Left lung (tissue), 10 donors: Measurements from ENCODE around the gene SEL1L2. TPM values are rescaled to one million over a fixed set of nuclear protein-coding genes. Genes with fewer than 3 reads are reported as not detected.

Source experiments
- ATAC-seq: fragments of 200-7000 bp; cut with Tn5 transposase; one replicate; pipeline ENCODE4 v1.9.1; 2020; ENCODE audit warnings: moderate library complexity
- DNase-seq, 4 donors: peaks; one replicate each; pipeline ENCODE4 v3.0.0-alpha.2; 2013 to 2020
- H3K27ac ChIP-seq, 2 donors: fragments of 200-600 bp; sonication (generic) in 1 of 2; one replicate each; pipeline versions ENCODE4 v1.5.0 to v1.8.0; 2020 to 2021
- H3K27me3 ChIP-seq, 2 donors: fragments of 200-600 bp; sonication (generic) in 1 of 2; one replicate each; pipeline versions ENCODE4 v1.5.0 to v1.8.0; 2020 to 2021
- H3K36me3 ChIP-seq, 2 donors: fragments of 200-600 bp; sonication (generic) in 1 of 2; one replicate each; pipeline versions ENCODE4 v1.5.0 to v1.8.0; 2020 to 2021
- H3K4me1 ChIP-seq, 2 donors: fragments of 200-600 bp; one replicate each; pipeline ENCODE4 v1.8.0; 2021
- H3K4me3 ChIP-seq, 2 donors: fragments of 200-600 bp; sonication (generic) in 1 of 2; one replicate each; pipeline versions ENCODE4 v1.5.0 to v1.8.0; 2020 to 2021; ENCODE audit warnings: mild to moderate bottlenecking in 1 of 2
- H3K9me3 ChIP-seq, 2 donors: fragments of 200-600 bp; sonication (generic) in 1 of 2; one replicate each; pipeline versions ENCODE4 v1.5.0 to v1.8.0; 2020 to 2021
- intact Hi-C, 2 donors: fragments of 100-400 bp; cut with DNase I; formaldehyde crosslinking; loops; one replicate each; pipeline versions ENCODE4 v1.11.2 to v1.14.2; 2022
- polyA plus RNA-seq, 6 donors: library from polyadenylated mRNA; unstranded; fragments of 120-200 nt; gene quantifications; one replicate each; pipeline ENCODE4 v1.2.1, GENCODE V29; 2013; ENCODE audit not compliant: insufficient read length in 6 of 6
- total RNA-seq, 2 donors: library from RNA; stranded (reverse); fragmentation: NEBNext Ultra II Directional; extraction: Animal tissue kit (Norgen Biotek cat#: 25700); gene quantifications; one replicate each; pipeline ENCODE4 v1.2.1, GENCODE V29; 2021
- TF ChIP-seq, protein P1 (sequence below), 2 donors: fragments of 200-600 bp; sonication (generic) in 1 of 2; IDR thresholded peaks; one replicate each; pipeline versions ENCODE4 v1.5.0 to v1.8.0; 2021; ENCODE audit warnings: antibody characterized with exemption in 2 of 2
- donor health status: DM: no; HTN: yes; CAD: no.
- donor health status: DM: no; HTN: no; CAD: no.

The SEL1L2 gene
- total and polyA plus RNA-seq, 8 donors = not detected

DNA sequence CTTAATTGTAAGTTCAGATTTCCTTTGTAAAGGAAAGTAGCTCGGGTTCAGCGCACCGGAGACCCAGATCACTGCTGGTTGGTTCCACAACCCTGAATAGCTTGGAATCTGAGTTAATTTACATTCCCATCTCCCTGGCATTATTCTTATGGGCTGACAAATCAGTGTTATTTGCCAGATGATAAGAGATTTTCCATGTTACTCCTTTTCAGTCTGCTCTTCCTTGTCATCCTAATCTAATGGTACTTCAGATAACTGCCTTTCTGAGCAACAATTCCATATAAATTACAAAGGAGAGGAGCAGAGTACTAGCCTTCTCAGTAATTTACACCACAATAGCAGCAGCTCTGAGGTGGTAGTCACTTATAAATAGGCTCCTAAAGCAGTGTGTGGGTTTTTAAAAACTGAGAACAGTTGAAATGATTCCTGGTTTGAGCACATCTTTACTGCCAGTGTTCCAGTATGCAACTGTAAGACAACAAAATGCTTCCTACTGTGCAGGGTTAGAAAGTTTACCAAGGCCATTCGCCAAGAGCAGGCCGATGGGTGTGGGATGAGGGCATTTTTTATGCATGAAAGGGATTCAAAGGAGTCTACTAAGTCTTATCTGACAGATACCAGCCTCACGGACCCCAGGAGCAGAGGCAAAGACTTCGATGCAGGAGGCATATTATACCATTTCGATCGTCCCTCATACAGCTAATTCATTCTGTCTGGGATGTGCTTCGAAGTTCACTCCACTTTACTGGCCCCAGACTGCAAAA lies 115.8 kb downstream of the SEL1L2 start:
- TF ChIP-seq, protein P1, sequence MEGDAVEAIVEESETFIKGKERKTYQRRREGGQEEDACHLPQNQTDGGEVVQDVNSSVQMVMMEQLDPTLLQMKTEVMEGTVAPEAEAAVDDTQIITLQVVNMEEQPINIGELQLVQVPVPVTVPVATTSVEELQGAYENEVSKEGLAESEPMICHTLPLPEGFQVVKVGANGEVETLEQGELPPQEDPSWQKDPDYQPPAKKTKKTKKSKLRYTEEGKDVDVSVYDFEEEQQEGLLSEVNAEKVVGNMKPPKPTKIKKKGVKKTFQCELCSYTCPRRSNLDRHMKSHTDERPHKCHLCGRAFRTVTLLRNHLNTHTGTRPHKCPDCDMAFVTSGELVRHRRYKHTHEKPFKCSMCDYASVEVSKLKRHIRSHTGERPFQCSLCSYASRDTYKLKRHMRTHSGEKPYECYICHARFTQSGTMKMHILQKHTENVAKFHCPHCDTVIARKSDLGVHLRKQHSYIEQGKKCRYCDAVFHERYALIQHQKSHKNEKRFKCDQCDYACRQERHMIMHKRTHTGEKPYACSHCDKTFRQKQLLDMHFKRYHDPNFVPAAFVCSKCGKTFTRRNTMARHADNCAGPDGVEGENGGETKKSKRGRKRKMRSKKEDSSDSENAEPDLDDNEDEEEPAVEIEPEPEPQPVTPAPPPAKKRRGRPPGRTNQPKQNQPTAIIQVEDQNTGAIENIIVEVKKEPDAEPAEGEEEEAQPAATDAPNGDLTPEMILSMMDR (IDR thresholded peaks at IDR 0.05) = no peak
- DNase-seq (no peak), ATAC-seq (no peak)
- Histone ChIP-seq H3K4me3 (no peak overlapping the region), H3K4me1 (no peaks in the 10 kb centered on the region), H3K36me3 (no peaks in the 10 kb centered on the region), H3K9me3 (no peaks in the 10 kb centered on the region), H3K27ac (no peak overlapping the region), H3K27me3 (no peaks in the 10 kb centered on the region)
- intact Hi-C loops = no loop called here

DNA sequence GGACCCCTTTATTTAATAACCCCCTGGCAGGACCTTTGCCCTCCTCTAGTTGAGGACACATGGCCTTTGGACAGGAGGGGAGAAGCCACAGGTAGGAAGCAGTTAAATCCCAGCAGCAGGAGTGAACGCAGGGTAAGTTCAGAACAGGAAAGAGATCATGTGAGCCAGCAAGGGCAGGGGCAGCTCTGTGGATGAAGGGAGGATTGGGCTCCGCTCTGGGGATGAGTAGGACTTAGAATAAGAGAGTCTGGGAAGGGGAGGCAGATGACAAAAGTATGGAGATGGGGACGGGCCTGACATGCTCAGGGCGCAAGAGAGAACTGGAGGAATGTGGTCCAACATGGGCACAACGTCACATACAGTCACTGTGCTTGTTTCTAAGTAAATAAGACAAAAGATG lies 116.6 kb downstream of the SEL1L2 start:
- Histone ChIP-seq H3K27me3 (no peaks in the 10 kb centered on the region), H3K27ac (no peak overlapping the region), H3K4me3 (no peak overlapping the region), H3K4me1 (peaks cover 0 to 3% of the 10 kb centered on the region in 2 donors), H3K36me3 (no peaks in the 10 kb centered on the region), H3K9me3 (no peaks in the 10 kb centered on the region)
- DNase-seq = no peak
- no peak for ATAC-seq
- intact Hi-C loops = no loop called here
- TF ChIP-seq, protein P1 (IDR thresholded peaks at IDR 0.05) = no peak

DNA sequence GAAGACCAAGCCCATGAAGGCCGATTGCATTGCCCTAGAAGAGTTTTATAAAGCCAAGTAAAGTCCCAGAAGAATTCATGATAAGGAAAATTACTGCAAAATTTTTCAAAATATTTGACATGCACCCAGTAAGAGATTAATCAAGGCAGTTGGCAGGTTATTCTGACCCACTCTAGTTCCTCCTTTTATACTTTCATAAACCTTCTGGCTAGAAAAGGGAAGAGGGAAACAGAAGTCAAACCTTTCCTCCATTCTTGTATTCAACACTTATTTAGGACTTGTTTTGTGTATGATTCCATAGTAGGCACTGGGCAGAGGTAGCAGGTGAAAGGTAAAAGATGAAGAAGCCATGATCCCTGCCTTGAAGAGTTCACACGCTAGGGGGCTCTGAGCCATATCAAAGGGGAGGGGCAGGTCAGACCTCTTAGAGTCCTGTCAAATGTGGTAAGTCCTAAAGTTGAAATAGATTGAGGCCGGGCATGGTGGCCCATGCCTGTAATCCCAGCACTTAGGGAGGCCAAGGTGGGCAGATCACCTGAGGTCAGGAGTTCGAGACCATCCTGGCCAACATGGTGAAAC lies 120.2 kb downstream of the SEL1L2 start:
- no peak overlapping the region for H3K27ac ChIP-seq
- no peaks in the 10 kb centered on the region for H3K27me3 ChIP-seq
- ATAC-seq (no peak), DNase-seq (no peak)
- H3K9me3 ChIP-seq = no peaks in the 10 kb centered on the region
- TF ChIP-seq, protein P1 (IDR thresholded peaks at IDR 0.05) = no peak
- H3K4me3 ChIP-seq = no peak overlapping the region
- H3K36me3 ChIP-seq = no peaks in the 10 kb centered on the region
- H3K4me1 ChIP-seq = peaks cover 6 to 35% of the 10 kb centered on the region in 2 donors
- intact Hi-C loops = no loop called here

DNA sequence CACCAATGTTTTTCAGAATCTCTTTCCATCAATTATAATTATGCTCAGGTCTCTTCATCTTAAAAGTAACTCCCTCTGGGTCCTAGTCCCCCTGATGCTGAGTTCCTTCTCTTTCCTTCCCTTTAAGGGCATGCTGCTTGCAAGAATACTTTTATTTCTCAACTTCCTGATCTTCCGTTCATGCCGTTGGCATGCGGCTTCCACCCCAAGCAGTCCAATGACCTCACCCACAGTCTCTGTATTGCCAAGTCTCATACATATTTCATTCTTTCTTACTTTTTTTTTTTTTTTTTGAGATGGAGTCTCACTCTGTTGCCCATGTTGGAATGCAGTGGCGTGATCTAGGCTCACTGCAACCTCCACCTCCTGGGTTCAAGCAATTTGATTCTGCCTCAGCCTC lies 122.1 kb downstream of the SEL1L2 start:
- DNase-seq (peak in 1 of 4 donors; percentile 43), ATAC-seq (peak; percentile 75)
- H3K9me3 ChIP-seq = no peaks in the 10 kb centered on the region
- H3K27ac ChIP-seq = peak overlapping the region in 1 of 2 donors; percentile 63
- intact Hi-C loops = no loop called here
- H3K4me1 ChIP-seq = peaks cover 6 to 35% of the 10 kb centered on the region in 2 donors
- no peaks in the 10 kb centered on the region for H3K36me3 ChIP-seq
- no peaks in the 10 kb centered on the region for H3K27me3 ChIP-seq
- no peak overlapping the region for H3K4me3 ChIP-seq
- TF ChIP-seq, protein P1 (IDR thresholded peaks at IDR 0.05) = no peak

DNA sequence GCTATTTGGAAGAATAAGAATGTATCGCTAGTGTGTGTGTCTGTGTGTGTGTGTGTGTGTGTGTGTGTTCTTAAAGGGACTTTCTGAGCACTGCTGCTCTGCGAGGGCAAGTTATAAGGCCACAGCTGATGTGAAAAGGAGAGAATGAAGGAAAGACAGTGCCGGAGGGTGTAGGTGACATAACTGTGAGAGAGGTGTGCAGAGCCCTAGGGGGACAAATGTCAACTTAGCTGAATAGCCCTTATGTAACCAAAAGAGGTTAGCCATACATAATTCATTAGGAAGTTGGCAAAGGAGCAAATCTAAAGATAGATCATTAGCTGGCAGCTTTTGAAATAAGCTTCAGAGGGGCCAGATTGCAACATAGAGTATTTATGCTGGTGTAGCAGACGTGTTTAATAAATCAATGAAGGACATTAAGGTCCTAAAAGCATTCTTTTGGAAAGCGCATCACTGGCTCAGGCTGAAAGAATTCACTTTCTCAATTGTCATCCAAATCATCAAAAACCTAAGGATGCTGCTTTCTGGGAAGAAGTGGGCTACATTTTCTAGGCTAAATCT lies 124.5 kb downstream of the SEL1L2 start:
- Histone ChIP-seq H3K4me1 (peaks cover 6 to 35% of the 10 kb centered on the region in 2 donors), H3K4me3 (no peak overlapping the region), H3K9me3 (no peaks in the 10 kb centered on the region), H3K27ac (no peak overlapping the region), H3K36me3 (no peaks in the 10 kb centered on the region), H3K27me3 (no peaks in the 10 kb centered on the region)
- ATAC-seq (peak; percentile 45), DNase-seq (peak in 2 of 4 donors; percentile 44 to 52)
- TF ChIP-seq, protein P1 (IDR thresholded peaks at IDR 0.05) = no peak
- intact Hi-C loops = no loop called here
